Measurements from ENCODE around the gene ATG7. TPM values are rescaled to one million over a fixed set of nuclear protein-coding genes. Genes with fewer than 3 reads are reported as not detected.

Gene ATG7
- total RNA-seq, 1 donor from 2014 or later: 48.5 TPM

- intact Hi-C loops (cut with DNase I): no loop called here
- H3K4me3 ChIP-seq: peak overlapping the region in 1 of 2 donors; percentile 19
- H3K4me1 ChIP-seq: peaks cover 36 to 73% of the 10 kb centered on the region in 2 donors
- H3K9me3 ChIP-seq: no peaks in the 10 kb centered on the region
- TF ChIP-seq CTCF (IDR thresholded peaks at IDR 0.05): no peak
- no peaks in the 10 kb centered on the region for H3K27me3 ChIP-seq
- H3K27ac ChIP-seq: peak overlapping the region; percentile 70 to 83
- H3K36me3 ChIP-seq: no peaks in the 10 kb centered on the region
- no peak for DNase-seq (ENCODE audit: low spot score in 2 of 2)
These were observed 315.6 kb downstream of the ATG7 start for GRCh38 chr3:11587766-11588165.

- Histone ChIP-seq H3K36me3 (no peaks in the 10 kb centered on the region), H3K27ac (peak overlapping the region; percentile 70 to 83), H3K4me3 (peak overlapping the region in 1 of 2 donors; percentile 19), H3K4me1 (peaks cover 35 to 77% of the 10 kb centered on the region in 2 donors), H3K9me3 (no peaks in the 10 kb centered on the region), H3K27me3 (no peaks in the 10 kb centered on the region)
- no peak for DNase-seq (ENCODE audit: low spot score in 2 of 2)
- intact Hi-C loops (cut with DNase I): no loop called here
- TF ChIP-seq CTCF (IDR thresholded peaks at IDR 0.05): no peak
These were observed 316.1 kb downstream of the ATG7 start for GRCh38 chr3:11588338-11588737.

GRCh38 chr3:11588755-11589154 is 316.6 kb downstream of the ATG7 start:
- no peak for DNase-seq (ENCODE audit: low spot score in 2 of 2)
- no peaks in the 10 kb centered on the region for H3K9me3 ChIP-seq
- intact Hi-C loops (cut with DNase I): no loop called here
- peaks cover 35 to 77% of the 10 kb centered on the region in 2 donors for H3K4me1 ChIP-seq
- H3K27me3 ChIP-seq: no peaks in the 10 kb centered on the region
- no peak overlapping the region for H3K4me3 ChIP-seq
- no peak for TF ChIP-seq CTCF (IDR thresholded peaks at IDR 0.05)
- H3K36me3 ChIP-seq: no peaks in the 10 kb centered on the region
- peak overlapping the region; percentile 70 to 83 for H3K27ac ChIP-seq

- no peak for TF ChIP-seq CTCF (IDR thresholded peaks at IDR 0.05)
- Histone ChIP-seq H3K27ac (peak overlapping the region; percentile 70 to 83), H3K4me1 (peaks cover 35 to 75% of the 10 kb centered on the region in 2 donors), H3K4me3 (peak overlapping the region in 1 of 2 donors; percentile 4), H3K36me3 (no peaks in the 10 kb centered on the region), H3K9me3 (no peaks in the 10 kb centered on the region), H3K27me3 (no peaks in the 10 kb centered on the region)
- no peak for DNase-seq (ENCODE audit: low spot score in 2 of 2)
- intact Hi-C loops (cut with DNase I): no loop called here
These were observed 317.5 kb downstream of the ATG7 start for GRCh38 chr3:11589706-11590105.

- Histone ChIP-seq H3K9me3 (no peaks in the 10 kb centered on the region), H3K36me3 (no peaks in the 10 kb centered on the region), H3K4me3 (peak overlapping the region in 1 of 2 donors; percentile 43), H3K27me3 (no peaks in the 10 kb centered on the region), H3K4me1 (peaks cover 35 to 73% of the 10 kb centered on the region in 2 donors), H3K27ac (peak overlapping the region; percentile 70 to 83)
- intact Hi-C loops (cut with DNase I): no loop called here
- no peak for TF ChIP-seq CTCF (IDR thresholded peaks at IDR 0.05)
- no peak for DNase-seq (ENCODE audit: low spot score in 2 of 2)
These were observed 318.8 kb downstream of the ATG7 start for GRCh38 chr3:11591002-11591355.

All from ascending aorta (tissue), 2 donors.